Ammon's horn (tissue), 1 donor: Measurements from ENCODE around the gene LRSAM1.
A peak's percentile ranks its signal among the peaks of the same experiment; 100 is the strongest.

ENCODE experiments used
- DNase-seq: peaks from one replicate; pipeline ENCODE4 v3.0.0-alpha.2; 2016; ENCODE audit warnings: low spot score

The LRSAM1 gene

GRCh38 chr9:127534250-127534906 lies 83.1 kb downstream of the LRSAM1 start:
- DNase-seq, result no peak

DNA sequence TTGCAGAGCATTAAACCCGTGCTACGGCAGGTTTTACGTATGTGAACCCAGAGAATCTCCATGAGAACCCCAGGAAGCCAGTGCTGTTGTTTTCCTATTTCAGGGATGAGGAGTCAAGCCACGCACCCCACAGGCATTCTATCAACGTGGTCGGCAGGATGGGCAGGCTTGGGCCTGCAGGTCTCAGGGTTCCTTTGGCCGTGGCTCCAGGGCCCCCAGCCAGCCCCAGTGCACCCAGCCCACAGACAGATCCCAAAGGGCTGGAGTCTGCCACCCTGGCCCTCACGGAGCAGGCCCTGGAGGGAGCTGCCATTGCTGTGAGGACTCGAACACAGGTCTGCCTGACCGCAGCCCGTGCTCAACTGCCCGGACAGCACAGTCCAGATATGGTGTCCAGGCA lies 83.6 kb downstream of the LRSAM1 start:
- no peak for DNase-seq

- no peak for DNase-seq
These were observed 84.1 kb downstream of the LRSAM1 start for GRCh38 chr9:127535396-127535795.

DNA sequence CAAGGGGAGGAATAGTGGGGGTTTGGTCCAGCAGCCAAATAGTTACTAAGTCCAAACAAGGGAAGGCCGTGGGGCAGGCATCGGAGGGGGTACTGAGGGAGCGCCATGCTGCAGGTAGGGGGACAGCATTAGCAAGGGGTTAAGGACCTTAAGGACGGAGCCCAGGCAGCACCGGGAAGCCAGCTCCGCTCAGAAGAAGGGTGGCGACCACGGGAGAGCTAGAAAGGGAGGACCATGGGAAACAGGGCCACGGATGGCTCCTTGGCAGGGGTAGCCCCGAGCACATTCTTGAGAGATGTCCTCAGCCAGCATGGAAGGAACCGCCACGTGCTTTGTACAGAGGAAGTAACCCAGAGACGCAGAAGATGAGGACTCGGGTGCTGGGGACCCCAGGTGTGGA lies 84.5 kb downstream of the LRSAM1 start:
- no peak for DNase-seq

DNA sequence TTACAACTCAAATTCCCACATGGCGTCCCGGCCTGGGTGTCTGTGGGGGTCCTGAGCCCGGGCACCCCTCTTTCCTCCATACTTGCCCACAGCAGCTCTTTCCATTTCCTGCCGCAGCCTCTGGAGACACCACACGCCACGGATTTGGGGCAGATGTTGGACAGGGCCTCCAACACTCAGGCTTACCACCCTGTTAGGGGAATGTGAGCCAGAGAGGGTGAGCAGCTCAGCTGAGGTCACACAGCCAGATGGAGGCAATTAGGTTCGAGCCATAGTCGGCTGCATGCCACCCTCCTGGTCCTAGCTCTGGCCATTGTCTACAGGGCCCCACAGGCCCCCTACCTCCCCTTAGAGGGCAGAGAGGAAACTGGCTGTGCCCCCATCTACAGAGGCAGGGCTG lies 85.2 kb downstream of the LRSAM1 start:
- no peak for DNase-seq

DNA sequence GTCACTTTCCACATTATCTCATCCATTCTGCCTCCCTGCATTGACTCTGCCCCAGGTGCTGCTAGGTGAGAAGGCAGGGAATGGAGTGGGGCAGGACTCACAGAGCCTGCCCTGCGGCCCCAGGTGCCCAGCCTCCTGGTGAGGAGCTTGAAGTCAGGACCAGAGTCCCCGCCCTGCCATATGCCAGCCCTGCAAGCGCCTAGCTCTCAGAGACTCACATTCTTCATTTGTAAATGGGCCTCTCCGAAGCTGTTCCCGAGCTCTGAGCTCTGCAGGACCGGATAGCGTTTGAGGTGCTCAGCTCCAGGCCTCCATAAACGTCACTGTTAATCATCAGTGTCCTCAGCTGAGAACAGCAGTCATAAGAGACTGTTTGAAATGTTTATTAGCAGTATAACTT lies 85.7 kb downstream of the LRSAM1 start:
- DNase-seq, result no peak

GRCh38 chr9:127537792-127538191 lies 86.5 kb downstream of the LRSAM1 start:
- DNase-seq, result no peak

GRCh38 chr9:127538849-127539258 lies 87.5 kb downstream of the LRSAM1 start:
- no peak for DNase-seq

DNA sequence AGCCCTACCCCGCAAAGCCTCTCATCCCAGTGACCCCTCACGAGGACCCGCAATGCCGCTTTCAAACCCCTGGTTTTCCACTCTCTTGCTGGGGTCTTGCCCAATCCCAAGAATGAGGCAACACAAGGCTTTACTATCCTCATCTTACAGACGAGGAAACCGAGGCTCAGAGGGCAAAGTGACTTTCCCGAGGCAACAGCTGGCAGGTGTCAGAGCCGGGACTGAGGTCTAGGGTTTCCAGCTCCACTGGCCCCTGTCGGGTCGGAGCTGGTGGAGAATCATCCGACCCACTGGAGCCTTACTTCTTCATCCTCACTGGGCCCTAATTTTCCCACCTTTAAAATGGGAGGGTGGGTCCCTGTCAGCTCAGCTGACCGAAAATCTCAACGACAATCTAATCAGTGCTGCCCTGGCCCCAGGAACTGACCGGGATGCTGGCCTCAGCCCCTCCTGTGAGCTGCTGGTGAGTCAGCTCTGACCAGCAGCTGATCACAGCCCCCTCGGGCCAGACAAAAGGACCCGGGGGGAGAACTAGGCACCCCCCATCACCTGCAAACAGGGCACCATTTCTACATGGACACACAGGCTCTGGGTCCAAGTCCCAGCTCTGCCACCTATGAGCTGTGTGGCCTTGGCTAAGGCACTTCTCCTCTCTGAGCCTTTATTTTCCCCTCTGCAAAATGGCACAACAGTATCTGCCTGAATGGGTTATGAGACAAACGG lies 88.1 kb downstream of the LRSAM1 start:
- DNase-seq, result no peak

- DNase-seq, result no peak
These were observed 88.8 kb downstream of the LRSAM1 start for GRCh38 chr9:127539982-127540663.

- no peak for DNase-seq
These were observed 89.3 kb downstream of the LRSAM1 start for GRCh38 chr9:127540664-127541041.

DNA sequence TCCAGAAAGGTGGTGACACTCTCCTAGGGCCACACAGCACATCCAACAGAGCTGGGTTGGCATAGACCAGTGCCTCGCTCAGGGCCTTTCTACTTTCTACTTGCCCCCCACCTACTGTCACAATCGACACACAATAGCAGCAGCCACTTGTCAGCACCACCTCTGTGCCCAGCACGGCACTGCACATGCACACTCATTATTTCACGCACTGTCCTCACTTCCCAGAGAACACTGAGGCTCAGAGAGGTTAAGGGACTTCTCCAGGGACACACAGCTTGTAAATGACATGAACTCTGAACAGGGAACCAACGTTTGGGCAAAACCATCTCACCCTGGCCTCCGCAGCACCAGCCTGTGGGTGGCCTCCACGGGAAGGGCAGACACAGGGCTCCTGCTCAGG lies 89.9 kb downstream of the LRSAM1 start:
- DNase-seq, result no peak

DNA sequence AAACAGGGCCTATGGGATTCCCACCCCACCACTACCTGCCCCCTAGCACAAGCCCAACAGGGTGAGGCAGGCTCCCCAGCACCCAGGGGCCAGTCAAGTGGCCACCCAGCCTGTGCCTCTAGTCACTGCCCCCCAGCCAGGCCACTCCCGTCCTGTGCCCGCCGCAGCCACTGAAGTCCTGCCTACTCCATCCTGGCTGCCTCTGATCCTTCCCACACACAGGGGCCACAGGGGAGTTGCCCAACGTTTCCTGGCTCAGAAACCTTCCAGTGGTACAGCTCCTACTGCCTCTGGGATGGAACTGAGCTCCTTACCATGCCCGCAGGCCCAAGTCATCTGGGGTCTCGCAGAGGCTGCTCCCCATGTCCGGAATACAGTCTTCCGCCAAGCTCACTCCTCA lies 90.6 kb downstream of the LRSAM1 start:
- DNase-seq, result no peak

GRCh38 chr9:127543221-127543620 lies 91.9 kb downstream of the LRSAM1 start:
- no peak for DNase-seq

DNA sequence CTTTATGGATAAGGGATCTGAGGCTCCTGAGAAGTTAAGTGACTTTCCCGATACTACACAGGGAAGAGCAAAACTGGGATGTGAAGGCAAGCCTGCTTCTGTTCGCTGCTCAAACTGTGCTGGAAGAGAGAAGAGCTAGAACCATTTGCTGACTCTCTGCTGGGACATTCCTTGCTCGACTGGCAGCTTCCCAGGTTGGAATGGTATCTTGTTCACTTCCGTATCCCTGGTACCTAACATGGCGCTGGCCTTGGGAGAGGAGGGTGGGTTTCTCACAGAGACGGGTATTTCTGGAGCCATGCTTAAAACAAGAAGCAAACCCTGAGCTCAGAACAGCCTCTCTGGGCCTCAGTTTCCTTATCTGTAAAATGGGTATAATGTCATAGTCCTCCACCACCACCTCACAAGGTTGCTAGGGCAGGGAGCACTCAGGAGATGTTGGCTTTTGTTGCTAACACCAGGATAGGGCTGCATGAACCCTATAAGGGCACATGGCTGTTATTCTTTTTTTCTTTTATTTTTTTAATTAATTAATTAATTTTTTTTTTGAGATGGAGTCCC lies 92.7 kb downstream of the LRSAM1 start:
- DNase-seq, result no peak

DNA sequence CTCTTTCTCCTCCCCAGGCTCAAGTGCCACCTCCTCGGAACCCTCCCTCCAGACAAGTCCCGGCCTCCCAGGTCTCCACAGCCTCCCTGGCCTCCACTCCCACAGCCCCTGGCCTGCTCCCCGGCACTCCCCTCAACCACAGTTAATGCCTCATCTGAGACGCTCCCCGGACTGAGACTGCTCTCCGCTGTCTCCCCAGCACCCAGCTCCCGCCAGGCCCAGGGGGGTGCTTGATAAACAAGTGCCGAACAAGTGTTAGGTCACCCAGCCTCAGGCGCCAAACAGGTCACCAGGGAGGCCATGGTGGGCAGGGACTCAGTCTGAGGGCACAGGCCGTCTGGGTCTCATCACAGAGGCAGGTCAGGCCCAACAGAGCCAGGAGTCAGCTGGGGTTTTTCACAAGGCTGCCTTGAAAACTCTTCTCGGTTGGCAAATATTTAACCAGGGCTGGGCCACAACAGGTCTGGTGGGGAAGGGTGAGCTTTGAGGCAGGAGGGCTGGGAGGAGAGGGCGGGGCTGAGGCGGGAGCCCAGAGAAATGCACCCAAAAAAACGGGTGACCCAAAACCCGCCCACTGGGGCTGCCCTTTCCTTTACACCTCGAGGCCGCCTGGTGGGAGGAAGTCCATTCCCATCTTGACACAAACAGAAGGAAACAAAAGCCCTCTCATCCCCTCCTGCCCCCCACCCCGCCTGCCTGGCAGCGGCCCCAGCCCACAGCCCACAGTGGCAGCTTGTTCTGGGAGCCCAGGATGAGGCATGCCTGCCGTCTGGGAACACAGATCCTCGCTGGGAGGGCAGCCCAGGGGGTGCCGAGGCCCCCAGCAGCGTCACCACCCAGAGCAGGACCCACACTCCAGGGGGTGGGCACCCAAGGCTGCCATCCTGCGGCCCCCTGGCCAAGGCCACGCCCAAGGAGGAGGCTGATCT lies 94.2 kb downstream of the LRSAM1 start:
- DNase-seq, result peak; percentile 80

DNA sequence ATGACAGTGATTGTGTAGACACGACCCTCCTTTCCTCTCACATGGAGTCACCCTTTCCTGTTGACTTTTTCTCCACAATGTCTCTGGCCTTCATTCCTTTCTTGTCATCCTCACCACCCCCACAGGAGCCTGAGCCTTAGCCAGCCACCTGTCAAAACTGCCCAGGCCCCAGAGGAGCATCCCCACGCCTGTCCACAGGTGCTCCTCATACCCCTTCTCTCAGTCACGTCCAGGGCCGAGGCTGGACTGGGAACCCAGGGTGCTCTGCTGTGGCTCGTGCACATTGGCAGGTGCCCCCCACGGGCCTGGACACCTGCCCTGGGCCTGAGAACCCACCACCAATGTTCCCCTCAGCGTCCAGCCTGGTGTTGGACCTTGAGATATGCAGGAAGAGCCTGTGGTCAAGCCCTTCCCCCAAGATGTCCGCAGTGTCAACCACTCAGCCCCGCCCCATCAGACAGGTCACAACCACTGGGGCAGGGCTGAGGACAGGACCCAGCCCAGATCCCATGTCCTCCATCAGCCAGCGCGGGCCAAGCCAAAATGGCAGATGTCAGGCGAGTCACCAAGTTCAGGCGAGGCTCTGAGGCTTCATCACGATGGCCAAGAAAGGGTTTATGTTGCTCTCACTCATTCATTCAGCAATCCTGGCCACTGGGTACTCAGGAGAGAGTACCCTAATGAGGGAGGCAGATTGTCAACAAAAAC lies 95.0 kb downstream of the LRSAM1 start:
- DNase-seq, result no peak

- no peak for DNase-seq
These were observed 97.1 kb downstream of the LRSAM1 start for GRCh38 chr9:127548352-127548881.

DNA sequence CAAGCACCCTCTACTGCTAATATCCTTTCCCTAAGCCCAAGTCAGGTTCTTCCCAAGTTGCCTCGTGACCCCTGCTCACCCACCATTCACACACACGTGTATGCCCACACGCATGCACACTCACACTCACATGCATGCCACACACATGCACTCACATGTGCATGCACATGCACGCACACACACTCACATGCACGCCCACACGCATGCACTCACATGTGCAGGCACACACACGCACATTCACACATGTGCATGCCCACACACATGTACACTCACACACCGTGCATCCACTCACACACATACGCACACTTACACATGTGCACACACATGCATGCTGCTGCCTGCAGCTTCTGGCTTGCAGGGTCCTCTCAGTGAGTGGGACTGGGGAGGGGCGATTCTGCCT lies 97.9 kb downstream of the LRSAM1 start:
- no peak for DNase-seq

- DNase-seq, result no peak
These were observed 98.4 kb downstream of the LRSAM1 start for GRCh38 chr9:127549751-127550150.

- no peak for DNase-seq
These were observed 99.0 kb downstream of the LRSAM1 start for GRCh38 chr9:127550282-127550681.
